WI38 (cell line): Measurements from ENCODE around the gene WASF2.

Experiments used
- H3K4me3 ChIP-seq: 2 replicates; pipeline ENCODE4 v1.5.1; 2011; ENCODE audit warnings: low read depth, mild to moderate bottlenecking, control low read depth, low read length
- TF ChIP-seq, protein P1 (sequence below): IDR thresholded peaks from 2 replicates; pipeline ENCODE4 v1.5.1; 2012; ENCODE audit warnings: low read depth, mild to moderate bottlenecking, control low read depth, low read length

Gene WASF2

DNA sequence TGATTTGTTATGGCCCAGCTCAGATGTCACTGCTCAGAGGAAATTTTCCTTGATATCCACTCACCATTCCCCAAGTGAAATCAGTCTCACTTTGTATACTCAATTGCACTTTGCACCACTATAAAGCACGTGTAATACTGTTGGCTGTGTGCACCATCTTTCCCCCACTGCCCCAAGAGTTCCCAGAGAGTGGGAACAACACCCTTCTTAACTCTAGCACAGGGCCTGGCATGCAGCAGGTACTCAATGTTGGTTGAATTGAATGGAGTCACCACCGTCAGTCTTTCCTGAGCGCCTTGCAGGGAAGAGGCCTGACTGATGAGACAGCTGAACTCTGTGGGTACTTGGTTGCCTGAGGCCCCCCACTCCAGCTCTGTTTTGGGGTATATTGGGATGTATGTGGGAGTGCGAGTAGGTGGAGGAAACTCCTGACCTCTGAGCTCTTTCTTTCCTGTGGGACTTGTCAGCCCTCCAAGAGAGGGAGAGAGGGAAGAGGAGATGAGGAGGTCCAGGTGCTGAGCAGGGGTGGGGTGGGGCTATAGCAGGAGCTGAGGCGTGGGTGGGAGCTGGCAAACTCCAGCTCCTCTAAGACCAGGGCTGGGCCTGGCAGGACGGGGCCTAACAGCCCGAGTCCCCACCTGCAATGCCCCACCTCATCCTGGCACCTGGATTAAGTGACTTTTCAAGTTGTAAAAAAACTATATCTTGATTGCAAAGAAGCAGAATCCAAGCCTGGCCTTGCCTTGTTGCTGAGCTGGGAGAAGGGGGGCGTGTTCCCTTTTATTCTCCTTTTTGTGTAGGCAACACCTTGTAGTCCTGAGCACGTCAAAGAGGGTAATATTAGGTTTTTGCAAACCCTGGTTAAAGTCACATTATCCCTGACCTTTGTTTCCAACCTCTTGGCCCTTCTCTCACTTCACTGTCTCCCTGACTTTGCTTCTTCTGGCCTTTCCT lies 19.4 kb upstream of the WASF2 start:
- TF ChIP-seq, protein P1, sequence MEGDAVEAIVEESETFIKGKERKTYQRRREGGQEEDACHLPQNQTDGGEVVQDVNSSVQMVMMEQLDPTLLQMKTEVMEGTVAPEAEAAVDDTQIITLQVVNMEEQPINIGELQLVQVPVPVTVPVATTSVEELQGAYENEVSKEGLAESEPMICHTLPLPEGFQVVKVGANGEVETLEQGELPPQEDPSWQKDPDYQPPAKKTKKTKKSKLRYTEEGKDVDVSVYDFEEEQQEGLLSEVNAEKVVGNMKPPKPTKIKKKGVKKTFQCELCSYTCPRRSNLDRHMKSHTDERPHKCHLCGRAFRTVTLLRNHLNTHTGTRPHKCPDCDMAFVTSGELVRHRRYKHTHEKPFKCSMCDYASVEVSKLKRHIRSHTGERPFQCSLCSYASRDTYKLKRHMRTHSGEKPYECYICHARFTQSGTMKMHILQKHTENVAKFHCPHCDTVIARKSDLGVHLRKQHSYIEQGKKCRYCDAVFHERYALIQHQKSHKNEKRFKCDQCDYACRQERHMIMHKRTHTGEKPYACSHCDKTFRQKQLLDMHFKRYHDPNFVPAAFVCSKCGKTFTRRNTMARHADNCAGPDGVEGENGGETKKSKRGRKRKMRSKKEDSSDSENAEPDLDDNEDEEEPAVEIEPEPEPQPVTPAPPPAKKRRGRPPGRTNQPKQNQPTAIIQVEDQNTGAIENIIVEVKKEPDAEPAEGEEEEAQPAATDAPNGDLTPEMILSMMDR, result no peak
- H3K4me3 ChIP-seq, result no peak overlapping the region

DNA sequence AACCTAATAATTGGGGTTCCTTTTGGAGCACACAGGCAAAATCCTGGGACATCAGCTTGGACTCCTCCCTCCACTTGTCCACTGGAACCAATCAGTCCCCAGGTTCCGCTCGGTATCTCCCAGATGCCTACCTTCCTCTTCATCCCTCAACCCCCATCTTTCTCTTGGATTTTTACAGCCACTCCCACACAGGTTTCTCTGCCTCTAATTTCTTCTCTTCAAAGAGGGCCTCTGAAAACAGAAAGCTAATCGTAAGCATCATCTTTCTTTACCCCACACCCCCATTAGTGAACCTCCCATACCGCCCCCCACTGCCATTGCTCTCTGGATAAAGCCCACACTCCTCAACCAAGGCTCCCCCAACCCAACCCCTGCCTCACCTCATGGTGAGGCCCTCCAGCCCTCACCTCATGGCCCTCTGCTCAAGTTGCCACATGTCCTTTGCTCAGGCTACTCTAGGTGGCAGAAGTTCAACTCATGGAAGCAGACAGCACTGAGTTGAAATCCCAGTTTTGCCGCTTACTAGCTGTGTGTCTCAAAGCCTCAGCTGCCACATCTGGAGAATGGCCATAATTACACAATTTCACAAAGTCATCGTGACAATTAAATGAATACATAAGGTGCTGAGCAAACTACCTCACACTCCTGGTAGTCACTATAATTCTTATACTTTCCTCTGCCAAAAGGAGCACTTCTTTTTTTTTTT lies 18.1 kb upstream of the WASF2 start:
- no peak overlapping the region for H3K4me3 ChIP-seq
- TF ChIP-seq, protein P1, result no peak

DNA sequence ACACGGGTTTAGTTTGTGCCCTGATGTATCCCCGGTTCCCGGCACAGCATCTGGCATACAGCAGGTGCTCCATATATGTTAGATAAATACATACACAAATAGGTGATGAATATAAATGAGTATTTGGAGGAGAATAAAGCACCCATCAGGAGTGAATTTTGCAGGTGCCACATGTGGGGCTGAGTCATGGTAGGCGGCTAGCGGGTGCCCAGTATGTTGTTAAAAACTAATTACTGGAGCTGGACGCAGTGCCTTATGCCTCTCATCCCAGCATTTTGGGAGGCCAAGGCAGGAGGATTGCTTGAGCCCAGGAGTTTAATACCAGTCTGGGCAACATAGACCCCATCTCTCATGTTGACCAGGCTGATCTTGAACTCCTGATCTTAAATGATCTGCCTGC lies 16.7 kb upstream of the WASF2 start:
- TF ChIP-seq, protein P1, result no peak

DNA sequence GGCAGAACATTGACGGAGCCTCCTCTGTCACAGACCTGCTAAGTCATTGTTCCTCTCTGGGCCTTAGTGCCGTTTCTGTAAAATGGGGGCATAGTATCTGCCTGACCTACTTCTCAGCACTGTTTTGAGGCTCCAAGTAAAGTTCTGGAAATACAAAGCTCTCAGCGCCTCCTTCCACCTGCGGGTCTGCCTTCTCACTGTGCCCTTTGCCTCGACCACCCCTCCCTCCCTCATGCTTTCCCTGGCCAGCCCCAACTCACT lies 15.4 kb upstream of the WASF2 start:
- H3K4me3 ChIP-seq, result no peak overlapping the region
- TF ChIP-seq, protein P1, result no peak

More for the DNA sequence above, 16.7 kb upstream of the WASF2 start:
- no peak overlapping the region for H3K4me3 ChIP-seq

DNA sequence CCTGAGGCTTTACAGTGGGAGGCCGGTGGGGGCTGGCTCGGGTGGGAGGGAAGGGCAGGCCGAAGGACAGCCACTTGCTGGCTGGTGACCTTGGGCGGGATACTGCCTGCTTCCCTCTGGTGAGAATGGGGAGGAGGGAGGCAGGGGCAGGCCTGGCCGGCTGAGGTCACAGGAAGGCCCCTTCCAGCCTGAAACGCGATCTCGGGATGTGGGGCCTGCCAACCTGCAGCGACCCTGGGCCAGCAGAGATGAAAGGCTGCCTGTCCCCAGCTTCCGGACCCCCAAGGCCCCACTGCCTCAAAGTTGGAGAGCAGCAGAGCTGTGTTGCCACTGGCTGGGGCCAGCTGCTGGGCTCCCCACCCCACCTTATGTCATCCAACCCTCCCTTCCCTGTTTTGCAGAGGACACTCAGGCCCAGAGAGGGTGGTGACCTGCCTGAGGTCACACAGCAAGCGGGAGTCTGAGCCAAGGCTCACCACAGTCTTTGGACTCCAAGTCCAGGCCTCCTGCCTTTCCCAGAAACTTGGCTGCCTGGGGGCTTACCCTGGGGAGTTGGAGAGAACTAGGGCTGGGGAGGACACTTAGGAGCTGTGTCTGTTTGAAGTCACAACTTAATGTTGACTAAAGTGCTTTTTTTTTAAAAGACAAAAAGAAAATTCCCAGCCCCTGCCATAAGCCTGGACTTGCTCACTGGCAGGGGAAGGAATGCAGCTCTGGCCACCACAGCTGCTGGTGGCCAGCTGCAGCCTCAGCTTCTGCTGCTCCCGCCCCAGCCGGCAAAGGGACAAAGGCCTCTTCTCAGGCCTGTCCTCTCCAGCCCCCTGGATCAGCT lies 14.8 kb upstream of the WASF2 start:
- TF ChIP-seq, protein P1, result no peak
- H3K4me3 ChIP-seq, result no peak overlapping the region

DNA sequence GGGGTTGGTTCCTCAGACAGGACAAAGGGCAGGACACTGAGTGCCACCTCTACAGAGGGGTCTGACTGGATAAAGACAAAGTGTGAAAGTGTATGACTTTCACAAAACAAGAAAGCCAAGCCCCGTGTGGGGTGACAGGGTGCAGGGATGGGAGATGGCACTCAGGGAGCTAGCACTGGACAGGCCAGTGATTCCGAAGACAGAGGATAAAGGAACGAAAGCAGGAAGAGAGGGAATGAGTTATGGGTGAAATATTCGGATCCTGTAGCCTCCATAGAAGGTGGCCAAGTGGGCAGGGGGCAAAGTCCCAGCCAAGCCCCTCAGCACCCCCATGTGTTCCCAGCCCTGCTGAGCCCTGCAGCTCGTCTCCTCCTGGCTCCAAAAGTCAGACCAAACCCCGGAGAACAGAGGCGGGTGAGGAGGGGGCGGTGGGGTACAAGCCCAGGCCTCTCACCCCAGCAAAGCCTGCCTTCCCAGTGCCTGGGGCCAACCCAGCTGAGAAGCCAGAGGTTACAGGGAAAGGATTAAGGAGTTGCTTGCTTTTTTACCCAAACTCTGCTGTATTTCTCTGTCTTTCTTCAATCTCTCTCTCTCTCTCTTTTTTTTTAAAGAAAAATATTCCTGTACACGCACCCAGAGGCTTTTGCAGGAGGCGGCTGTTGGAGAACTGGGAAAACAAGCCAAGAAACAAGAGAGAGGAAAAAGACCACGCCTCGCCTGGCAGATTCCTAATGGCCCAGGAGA lies 14.0 kb upstream of the WASF2 start:
- TF ChIP-seq, protein P1, result no peak
- no peak overlapping the region for H3K4me3 ChIP-seq
